IMR-90 (cell line): ENCODE measurements around the gene MRPL40. TPM values are rescaled to one million over a fixed set of nuclear protein-coding genes. Genes with fewer than 3 reads are reported as not detected.

Experiments used
- ATAC-seq: fragments of 200-7000 bp; cut with Tn5 transposase; 2 replicates; pipeline ENCODE4 v1.9.1; 2020; ENCODE audit warnings: low read depth, mild to moderate bottlenecking, moderate library complexity
- BruUV-seq: library from RNA; stranded (reverse); fragments of 400-500 nt; replicated peaks from 2 replicates; lab custom pipeline; 2021; lab: Mats Ljungman, UMichigan
- CTCF ChIA-PET: fragments of 300-600 bp; formaldehyde crosslinking; extraction: SDS; loops from one replicate; lab custom pipeline; 2021; ENCODE audit warnings: antibody characterized with exemption; lab: Yijun Ruan, JAX
- POLR2A ChIA-PET: fragments of 300-600 bp; sonication (Branson Sonifier 250); formaldehyde crosslinking; loops from one replicate; lab custom pipeline; 2022; ENCODE audit warnings: antibody characterized with exemption; ENCODE audit not compliant: unreplicated experiment; lab: Charles Lee
- DNase-seq: peaks from one replicate; pipeline ENCODE4 v3.0.0; 2013
- H2AFZ ChIP-seq: replicated peaks from 2 replicates; pipeline ENCODE3; 2013; ENCODE audit warnings: low read length, mild to moderate bottlenecking; ENCODE audit not compliant: poor library complexity
- H2AK5ac ChIP-seq: 2 replicates; pipeline ENCODE4 v1.6.1; 2013; ENCODE audit warnings: low read depth, low read length, inconsistent platforms
- H2AK9ac ChIP-seq: replicated peaks from 2 replicates; pipeline ENCODE3; 2013; ENCODE audit warnings: mild to moderate bottlenecking, low read depth, low read length, moderate library complexity; ENCODE audit not compliant: poor library complexity
- H2BK120ac ChIP-seq: 2 replicates; pipeline ENCODE4 v1.6.1; 2013; ENCODE audit warnings: low read depth, low read length, inconsistent platforms
- H2BK15ac ChIP-seq: 3 replicates; pipeline ENCODE4 v1.6.1; 2013; ENCODE audit warnings: low read depth, low read length, inconsistent platforms
- H2BK20ac ChIP-seq: 2 replicates; pipeline ENCODE4 v1.6.1; 2013; ENCODE audit warnings: low read depth, mild to moderate bottlenecking, inconsistent platforms, low read length, moderate library complexity
- H2BK5ac ChIP-seq: 2 replicates; pipeline ENCODE4 v1.6.1; 2013; ENCODE audit warnings: mild to moderate bottlenecking, low read depth, low read length, inconsistent platforms; ENCODE audit not compliant: poor library complexity, severe bottlenecking
- H3K14ac ChIP-seq: replicated peaks from 2 replicates; pipeline ENCODE4 v1.6.1; 2013; ENCODE audit warnings: low read depth, low read length, inconsistent platforms
- H3K18ac ChIP-seq: 2 replicates; pipeline ENCODE4 v1.6.1; 2013; ENCODE audit warnings: low read depth, low read length, control low read depth
- H3K23ac ChIP-seq: 2 replicates; pipeline ENCODE4 v1.6.1; 2013; ENCODE audit warnings: low read depth, low read length, inconsistent platforms
- H3K27ac ChIP-seq: 2 replicates; pipeline ENCODE4 v1.5.1; 2013; ENCODE audit warnings: mild to moderate bottlenecking, control low read depth, low read length; ENCODE audit not compliant: insufficient read depth
- H3K27me3 ChIP-seq: 2 replicates; pipeline ENCODE4 v1.6.1; 2013; ENCODE audit warnings: low read length; ENCODE audit not compliant: control insufficient read depth, insufficient read depth
- H3K36me3 ChIP-seq: 2 replicates; pipeline ENCODE4 v1.6.1; 2013; ENCODE audit warnings: low read length, mixed read lengths; ENCODE audit not compliant: control insufficient read depth, insufficient read depth
- H3K4ac ChIP-seq: 2 replicates; pipeline ENCODE4 v1.6.1; 2013; ENCODE audit warnings: low read depth, low read length, inconsistent platforms
- H3K4me1 ChIP-seq: 2 replicates; pipeline ENCODE4 v1.6.1; 2013; ENCODE audit warnings: low read length, mixed read lengths; ENCODE audit not compliant: control insufficient read depth, insufficient read depth
- H3K4me2 ChIP-seq: 2 replicates; pipeline ENCODE4 v1.6.1; 2013; ENCODE audit warnings: low read depth, mild to moderate bottlenecking, control low read depth, low read length, moderate library complexity
- H3K4me3 ChIP-seq: 2 replicates; pipeline ENCODE4 v1.5.1; 2013; ENCODE audit warnings: low read depth, mild to moderate bottlenecking, control low read depth, low read length, moderate library complexity; ENCODE audit not compliant: insufficient read depth
- H3K56ac ChIP-seq: 2 replicates; pipeline ENCODE4 v1.6.1; 2013; ENCODE audit warnings: low read length, inconsistent platforms; ENCODE audit not compliant: insufficient read depth; ENCODE audit errors: extremely low read depth
- H3K79me1 ChIP-seq, 2 experiments: 2 replicates each; pipeline ENCODE4 v1.6.1; 2013; ENCODE audit warnings: low read length in 2 of 2, inconsistent platforms in 1 of 2, low read depth in 1 of 2
- H3K9ac ChIP-seq: 2 replicates; pipeline ENCODE4 v1.6.1; 2013; ENCODE audit warnings: low read depth, low read length, control low read depth
- H3K9me1 ChIP-seq: 2 replicates; pipeline ENCODE4 v1.6.1; 2013; ENCODE audit warnings: low read length, inconsistent platforms; ENCODE audit not compliant: insufficient read depth
- H3K9me3 ChIP-seq: 2 replicates; pipeline ENCODE4 v1.6.1; 2013; ENCODE audit warnings: low read length; ENCODE audit not compliant: control insufficient read depth, insufficient read depth
- H4K20me1 ChIP-seq: 2 replicates; pipeline ENCODE4 v1.6.1; 2013; ENCODE audit warnings: low read length, inconsistent platforms; ENCODE audit not compliant: insufficient read depth
- H4K5ac ChIP-seq: 2 replicates; pipeline ENCODE4 v1.6.1; 2013; ENCODE audit warnings: mild to moderate bottlenecking, low read depth, low read length, control low read depth
- H4K8ac ChIP-seq, 2 experiments: 2 replicates each; pipeline ENCODE4 v1.6.1; 2013; ENCODE audit warnings: low read depth in 2 of 2, low read length in 2 of 2, control low read depth in 1 of 2, inconsistent platforms in 1 of 2
- H4K91ac ChIP-seq: 2 replicates; pipeline ENCODE4 v1.6.1; 2013; ENCODE audit warnings: low read depth, low read length, inconsistent platforms; ENCODE audit not compliant: insufficient read depth
- MAFK ChIP-seq: IDR thresholded peaks from 2 replicates; pipeline ENCODE4 v1.6.1; 2012; ENCODE audit warnings: low read depth, low read length, improper control_type of control experiment
- MAZ ChIP-seq: IDR thresholded peaks from 2 replicates; pipeline ENCODE4 v1.6.1; 2012; ENCODE audit warnings: low read depth, mild to moderate bottlenecking, low read length, improper control_type of control experiment, moderate library complexity, borderline replicate concordance
- MXI1 ChIP-seq: IDR thresholded peaks from 2 replicates; pipeline ENCODE4 v1.6.1; 2012; ENCODE audit warnings: low read depth, mild to moderate bottlenecking, low read length, moderate library complexity, borderline replicate concordance
- NFE2L2 ChIP-seq: fragments of 150-350 bp; IDR thresholded peaks from 2 replicates; pipeline ENCODE4 v1.6.1; 2016; ENCODE audit warnings: low read depth, mild to moderate bottlenecking, low read length
- RAD21 ChIP-seq: IDR thresholded peaks from 2 replicates; pipeline ENCODE4 v1.6.1; 2012; ENCODE audit warnings: low read length, improper control_type of control experiment
- RCOR1 ChIP-seq: IDR thresholded peaks from 2 replicates; pipeline ENCODE4 v1.6.1; 2012; ENCODE audit warnings: mild to moderate bottlenecking, low read length, improper control_type of control experiment; ENCODE audit not compliant: insufficient replicate concordance
- SMC3 ChIP-seq: fragments of 150-350 bp; IDR thresholded peaks from 2 replicates; pipeline ENCODE4 v1.6.1; 2016; ENCODE audit warnings: low read depth, mild to moderate bottlenecking, antibody characterized with exemption, low read length, moderate library complexity
- USF2 ChIP-seq: fragments of 150-350 bp; IDR thresholded peaks from 2 replicates; pipeline ENCODE4 v1.6.1; 2017; ENCODE audit warnings: mild to moderate bottlenecking, antibody characterized with exemption, low read length, low read depth
- WGBS, 2 experiments: methylation state at CpG; one replicate each; pipeline versions ENCODE4 v1.1.5 to v1.1.7; 2013; ENCODE audit warnings: missing lambda C conversion rate in 2 of 2; ENCODE audit not compliant: insufficient read length in 1 of 2; ENCODE audit errors: extremely low coverage in 2 of 2; 5-methylcytosine and 5-hydroxymethylcytosine counted together
- dilution Hi-C: fragments of 300-500 bp; cut with HindIII; formaldehyde crosslinking; loops from one replicate; pipeline ENCODE4 v1.14.3; 2018; ENCODE audit warnings: low sequenced_read_pairs; ENCODE audit not compliant: unreplicated experiment
- in situ Hi-C: fragments of 300-500 bp; cut with MboI; formaldehyde crosslinking; loops from 3 replicates; pipeline ENCODE4 v1.14.3; 2019; ENCODE audit warnings: low sequenced_read_pairs, inconsistent platforms, mixed read lengths
- intact Hi-C: fragments of 100-400 bp; cut with micrococcal nuclease; formaldehyde crosslinking; loops from 2 replicates; pipeline ENCODE4 v1.10.0; 2022
- polyA plus RNA-seq, 3 experiments: library from polyadenylated mRNA; depleted of rRNA; stranded (reverse); fragments of >200 nt; gene quantifications; 2 replicates each; pipeline ENCODE4 v1.2.3, GENCODE V29; 2012; ENCODE audit warnings: low replicate concordance in 1 of 3
- total RNA-seq: library from RNA; depleted of rRNA; stranded (reverse); fragments of >200 nt; gene quantifications from 2 replicates; pipeline ENCODE4 v1.2.3, GENCODE V29; 2012

MRPL40 gene
- total and polyA plus RNA-seq, 2 of the 4 experiments (the other 2 are of a cell fraction) = 36.7 to 37.5 TPM

- no peaks in the 10 kb centered on the region for H3K27me3 ChIP-seq
- no peak overlapping the region for H2AFZ ChIP-seq
- H2BK20ac ChIP-seq = no peak overlapping the region
- H4K8ac ChIP-seq = no peak overlapping the region
- DNase-seq = no peak
- no peak overlapping the region for H3K56ac ChIP-seq
- no peaks in the 10 kb centered on the region for H3K4me1 ChIP-seq
- H4K5ac ChIP-seq = no peak overlapping the region
- no peak overlapping the region for H2AK9ac ChIP-seq
- H3K23ac ChIP-seq = no peak overlapping the region
- no peak overlapping the region for H2AK5ac ChIP-seq
- no peak overlapping the region for H3K27ac ChIP-seq
- 89% methylated on average over 2 of the region's 5 CpGs; no CpG with 5 or more reads in 1 of the 2 experiments for WGBS, 2 experiments
- ChIA-PET CTCF (interaction anchor here (0.6 to 0.7 kb wide), 2 partner anchors 45 to 90 kb away, joined by 3 read pairs; no protein-coding TSS in a partner anchor), POLR2A (no interaction called here)
- no peak overlapping the region for H4K91ac ChIP-seq
- no peak for ATAC-seq
- H3K18ac ChIP-seq = no peak overlapping the region
- H3K14ac ChIP-seq = no peak overlapping the region
- BruUV-seq = no TSS peak
- no peak overlapping the region for H3K9ac ChIP-seq
- no peak overlapping the region for H3K4me3 ChIP-seq
- no peaks in the 10 kb centered on the region for H3K9me1 ChIP-seq
- no peak overlapping the region for H3K4ac ChIP-seq
- H3K9me3 ChIP-seq = no peaks in the 10 kb centered on the region
- peaks cover 2% of the 10 kb centered on the region; the same call in 1 of the 2 replicates for H4K20me1 ChIP-seq
- intact Hi-C loops (no loop called here), dilution Hi-C loops (no loop called here), in situ Hi-C loops (no loop called here)
- no peak overlapping the region for H2BK5ac ChIP-seq
- no peak overlapping the region for H3K4me2 ChIP-seq
- no peak overlapping the region for H2BK120ac ChIP-seq
- H3K79me1 ChIP-seq = 0 out of 4 replicates have a peak, but pooled peaks cover 0 to 6% of the 10 kb centered on the region in 2 experiments
- no peak overlapping the region for H2BK15ac ChIP-seq
- TF ChIP-seq NFE2L2 (no peak), MAZ (no peak), USF2 (no peak), SMC3 (no peak), RCOR1 (no peak), MXI1 (no peak), MAFK (no peak), RAD21 (no peak)
- H3K36me3 ChIP-seq = peaks cover 67% of the 10 kb centered on the region
These were observed 38.6 kb upstream of the MRPL40 start for GRCh38 chr22:19393704-19394103.
